SJCRH30 (cell line): Measurements from ENCODE around the gene BPTF. TPM values are rescaled to one million over a fixed set of nuclear protein-coding genes. Genes with fewer than 3 reads are reported as not detected.
"Not testable (repeated sequence)": the region's sequence is repeated elsewhere in the genome, so short reads cannot be mapped to it uniquely, and the experiment has no call there.

Source experiments
- DNase-seq, 2 experiments: peaks; one replicate each; pipeline ENCODE4 v3.0.0-alpha.2; 2015 to 2020
- H3K27ac ChIP-seq: fragments of 250-450 bp; sonication (Bioruptor Pico); 2 replicates; pipeline ENCODE4 v1.5.1; 2020; ENCODE audit warnings: mild to moderate bottlenecking, moderate library complexity
- H3K27me3 ChIP-seq: fragments of 250-450 bp; sonication (Bioruptor Pico); 2 replicates; pipeline ENCODE4 v1.5.1; 2020; ENCODE audit warnings: mild to moderate bottlenecking, moderate library complexity
- H3K36me3 ChIP-seq: fragments of 250-450 bp; sonication (Bioruptor Pico); 2 replicates; pipeline ENCODE4 v1.5.1; 2020; ENCODE audit warnings: mild to moderate bottlenecking, moderate library complexity
- H3K4me1 ChIP-seq: fragments of 250-450 bp; sonication (Bioruptor Pico); 2 replicates; pipeline ENCODE4 v1.5.1; 2020; ENCODE audit warnings: mild to moderate bottlenecking, moderate library complexity
- H3K4me3 ChIP-seq: fragments of 250-450 bp; sonication (Bioruptor Pico); 2 replicates; pipeline ENCODE4 v1.5.1; 2020; ENCODE audit warnings: mild to moderate bottlenecking, moderate library complexity
- H3K9me3 ChIP-seq: fragments of 250-450 bp; sonication (Bioruptor Pico); replicated peaks from 2 replicates; pipeline ENCODE4 v1.5.1; 2020; ENCODE audit warnings: mild to moderate bottlenecking, moderate library complexity
- total RNA-seq: library from RNA; depleted of rRNA; stranded (reverse); fragments of >200 nt; shearing (Covaris generic); gene quantifications from 2 replicates; pipeline ENCODE4 v1.2.3, GENCODE V29; 2014

The BPTF gene
- total RNA-seq, 1 experiment from 2014 or later = 60.7 TPM

DNA sequence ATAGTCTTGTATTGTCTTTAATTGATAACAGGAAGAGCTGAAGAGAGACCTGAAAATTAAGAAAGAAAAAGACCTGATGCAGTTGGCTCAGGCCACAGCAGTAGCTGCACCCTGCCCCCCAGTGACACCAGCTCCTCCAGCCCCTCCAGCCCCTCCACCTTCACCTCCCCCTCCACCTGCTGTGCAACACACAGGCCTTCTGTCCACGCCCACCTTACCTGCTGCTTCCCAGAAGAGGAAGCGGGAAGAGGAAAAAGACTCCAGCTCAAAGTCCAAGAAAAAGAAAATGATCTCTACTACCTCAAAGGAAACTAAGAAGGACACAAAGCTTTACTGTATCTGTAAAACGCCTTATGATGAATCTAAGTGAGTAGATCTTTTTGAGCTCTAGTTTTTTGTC lies 134.2 kb downstream of the BPTF start:
- Histone ChIP-seq H3K27me3 (no peaks in the 10 kb centered on the region), H3K27ac (no peak overlapping the region), H3K36me3 (peaks cover 10% of the 10 kb centered on the region), H3K4me3 (no peak overlapping the region), H3K9me3 (no peaks in the 10 kb centered on the region), H3K4me1 (no peaks in the 10 kb centered on the region)
- no peak for DNase-seq

DNA sequence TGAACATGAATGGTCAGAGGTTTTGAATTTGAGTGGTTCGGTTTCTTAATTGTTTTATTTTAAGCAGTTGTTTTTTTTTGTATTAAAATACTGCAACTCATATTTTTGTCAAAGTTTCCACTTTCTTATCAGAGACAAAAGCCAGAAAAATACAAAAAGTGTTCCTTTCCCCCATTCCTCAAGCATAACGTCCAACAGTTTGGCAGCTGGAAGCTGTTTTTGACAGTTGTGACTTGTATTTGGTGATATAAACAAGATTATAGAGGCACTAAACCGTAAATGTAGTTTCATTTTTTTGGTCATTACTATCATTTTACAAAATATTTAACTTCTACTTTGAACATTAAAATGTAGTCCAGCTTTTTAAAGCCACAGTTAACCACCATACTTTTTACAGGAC lies 135.0 kb downstream of the BPTF start:
- not testable (repeated sequence) for H3K9me3 ChIP-seq, H3K27me3 ChIP-seq, H3K4me1 ChIP-seq, DNase-seq, H3K4me3 ChIP-seq, H3K27ac ChIP-seq
- peaks cover 11% of the 10 kb centered on the region for H3K36me3 ChIP-seq

DNA sequence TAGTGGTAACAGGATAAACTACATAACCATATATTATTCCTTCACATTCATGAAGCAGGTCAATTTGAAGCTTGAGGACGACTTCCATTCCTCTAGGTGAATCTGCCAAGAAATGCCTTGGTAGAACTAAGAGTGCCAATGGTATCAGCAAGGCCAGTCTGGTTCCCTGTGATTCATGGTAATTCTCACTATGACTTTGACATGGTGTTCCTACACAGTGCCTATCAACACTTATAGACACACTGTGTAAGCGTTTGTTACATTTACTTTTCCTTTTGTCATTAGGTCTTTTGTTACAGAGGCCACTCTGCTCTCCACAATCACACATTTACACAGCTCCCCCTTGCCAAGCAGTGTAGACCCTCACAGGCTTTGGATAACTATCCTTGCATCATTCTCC lies 136.9 kb downstream of the BPTF start:
- not testable (repeated sequence) for DNase-seq, H3K4me1 ChIP-seq, H3K9me3 ChIP-seq, H3K4me3 ChIP-seq, H3K27ac ChIP-seq, H3K27me3 ChIP-seq
- peaks cover 22% of the 10 kb centered on the region for H3K36me3 ChIP-seq

DNA sequence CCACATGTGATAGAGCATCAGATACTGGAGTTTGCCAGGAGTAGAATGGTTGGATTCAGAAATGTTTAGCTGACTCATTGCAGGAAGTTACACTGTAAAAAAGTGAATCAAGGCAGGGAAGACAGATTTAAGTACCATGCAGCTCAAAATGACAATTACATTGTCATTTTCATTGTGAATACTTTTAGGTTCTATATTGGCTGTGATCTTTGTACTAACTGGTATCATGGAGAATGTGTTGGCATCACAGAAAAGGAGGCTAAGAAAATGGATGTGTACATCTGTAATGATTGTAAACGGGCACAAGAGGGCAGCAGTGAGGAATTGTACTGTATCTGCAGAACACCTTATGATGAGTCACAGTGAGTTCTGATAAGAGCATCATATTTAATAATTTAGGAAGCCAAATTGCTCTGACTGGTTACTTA lies 137.9 kb downstream of the BPTF start:
- not testable (repeated sequence) for H3K4me1 ChIP-seq, H3K9me3 ChIP-seq, H3K27me3 ChIP-seq, H3K4me3 ChIP-seq, H3K27ac ChIP-seq
- DNase-seq = peak; percentile 64 to 85
- H3K36me3 ChIP-seq = peaks cover 25% of the 10 kb centered on the region

DNA sequence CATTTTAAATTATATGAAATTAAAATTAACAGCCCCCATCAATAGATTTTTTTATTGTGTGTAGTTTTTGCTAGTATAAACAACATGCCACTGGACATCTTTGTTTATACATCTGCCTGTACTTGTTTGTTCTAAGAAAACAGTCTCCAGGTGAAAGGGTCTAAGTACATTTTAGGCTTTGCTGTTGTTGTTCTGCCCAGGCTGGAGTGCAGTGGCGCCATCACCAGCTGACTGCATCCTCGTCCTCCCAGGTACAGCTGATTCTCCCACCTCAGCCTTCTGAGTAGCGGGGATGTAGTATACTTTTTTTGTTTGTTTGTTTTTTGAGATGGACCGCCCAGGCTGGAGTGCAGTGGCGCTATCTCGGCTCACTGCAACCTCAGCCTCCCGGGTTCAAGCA lies 145.5 kb downstream of the BPTF start:
- peaks cover 18% of the 10 kb centered on the region for H3K36me3 ChIP-seq

DNA sequence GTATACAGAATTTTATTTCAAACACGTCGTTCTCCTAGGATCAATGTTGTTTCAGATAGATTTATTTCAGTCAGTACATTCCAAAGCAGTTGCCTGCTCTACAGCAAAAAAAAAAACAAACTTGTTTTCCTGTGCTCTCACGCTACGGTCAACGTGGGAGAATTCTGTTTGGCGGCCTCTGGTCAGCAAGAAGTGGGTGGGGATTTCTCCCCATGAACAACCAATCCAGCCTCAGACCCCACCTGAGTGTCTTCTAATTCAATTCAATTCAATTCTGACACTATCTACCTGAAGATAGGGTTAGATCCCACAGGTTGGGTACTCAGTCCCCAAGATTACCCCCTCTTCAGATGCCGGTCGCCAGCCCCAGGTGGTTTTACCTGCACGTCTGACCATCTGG lies 148.9 kb downstream of the BPTF start:
- Histone ChIP-seq H3K27ac (no peak overlapping the region), H3K36me3 (peaks cover 9% of the 10 kb centered on the region)

More for the DNA sequence above, 145.5 kb downstream of the BPTF start:
- Histone ChIP-seq H3K4me3 (no peak overlapping the region), H3K9me3 (no peaks in the 10 kb centered on the region), H3K4me1 (no peaks in the 10 kb centered on the region), H3K27ac (no peak overlapping the region), H3K27me3 (no peaks in the 10 kb centered on the region)
- no peak for DNase-seq

GRCh38 chr17:67974598-67975066 lies 149.3 kb downstream of the BPTF start:
- Histone ChIP-seq H3K27ac (no peak overlapping the region), H3K36me3 (peaks cover 9% of the 10 kb centered on the region), H3K4me1 (no peaks in the 10 kb centered on the region; the same call in 1 of the 2 replicates), H3K9me3 (no peaks in the 10 kb centered on the region), H3K27me3 (no peaks in the 10 kb centered on the region), H3K4me3 (no peak overlapping the region)
- DNase-seq = no peak

More for the DNA sequence above, 148.9 kb downstream of the BPTF start:
- Histone ChIP-seq H3K27me3 (no peaks in the 10 kb centered on the region), H3K4me1 (no peaks in the 10 kb centered on the region; the same call in 1 of the 2 replicates), H3K9me3 (no peaks in the 10 kb centered on the region), H3K4me3 (no peak overlapping the region)
- no peak for DNase-seq

DNA sequence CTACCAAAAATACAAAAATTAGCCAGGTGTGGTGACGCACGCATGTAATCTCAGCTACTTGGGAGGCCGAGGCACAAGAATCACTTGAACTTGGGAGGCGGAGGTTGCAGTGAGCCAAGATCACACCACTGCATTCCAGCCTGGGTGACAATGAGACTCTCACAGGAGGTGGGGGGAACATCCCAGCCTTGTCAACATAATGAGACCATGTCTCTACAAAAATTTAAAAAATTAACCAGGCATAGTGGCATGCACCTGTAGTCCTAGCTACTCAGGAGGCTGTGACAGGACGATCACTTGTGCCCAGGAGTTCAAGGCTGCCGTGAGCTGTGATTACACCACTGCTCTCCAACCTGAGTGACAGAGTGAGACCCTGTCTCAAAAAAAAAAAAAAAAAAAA lies 151.0 kb downstream of the BPTF start:
- not testable (repeated sequence) for H3K4me1 ChIP-seq, DNase-seq, H3K9me3 ChIP-seq, H3K36me3 ChIP-seq, H3K27me3 ChIP-seq, H3K27ac ChIP-seq, H3K4me3 ChIP-seq

DNA sequence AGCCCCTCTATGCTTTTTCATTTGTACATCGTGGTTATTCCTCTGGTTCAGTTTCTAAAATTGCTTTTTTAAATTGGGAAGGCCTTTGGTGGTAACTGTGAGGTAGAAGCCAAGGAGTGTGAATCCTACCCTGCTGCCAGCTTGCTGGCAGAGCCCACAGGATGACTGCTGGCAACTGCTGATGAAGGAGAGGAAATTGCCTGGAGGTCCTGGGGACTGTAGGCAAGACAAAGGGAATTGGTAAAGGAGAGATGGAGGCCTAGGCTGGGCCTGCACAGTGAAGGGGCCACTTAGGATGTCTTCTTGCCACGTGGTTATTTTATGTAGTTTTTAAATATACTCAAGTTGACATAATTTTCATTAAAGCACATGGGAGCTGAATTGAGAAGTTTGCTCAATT lies 155.2 kb downstream of the BPTF start:
- H3K4me1 ChIP-seq = no peaks in the 10 kb centered on the region; the same call in 1 of the 2 replicates
- DNase-seq = no peak
- no peak overlapping the region for H3K4me3 ChIP-seq
- peaks cover 4% of the 10 kb centered on the region for H3K36me3 ChIP-seq
- H3K27me3 ChIP-seq = no peaks in the 10 kb centered on the region
- H3K9me3 ChIP-seq = no peaks in the 10 kb centered on the region
- H3K27ac ChIP-seq = no peak overlapping the region

GRCh38 chr17:67980883-67981282 lies 155.6 kb downstream of the BPTF start:
- not testable (repeated sequence) for H3K27ac ChIP-seq, H3K9me3 ChIP-seq, H3K4me1 ChIP-seq, H3K36me3 ChIP-seq, DNase-seq, H3K27me3 ChIP-seq, H3K4me3 ChIP-seq

- Histone ChIP-seq H3K27ac (no peak overlapping the region), H3K4me3 (no peak overlapping the region), H3K4me1 (no peaks in the 10 kb centered on the region; the same call in 1 of the 2 replicates), H3K9me3 (no peaks in the 10 kb centered on the region), H3K27me3 (no peaks in the 10 kb centered on the region), H3K36me3 (peaks cover 1% of the 10 kb centered on the region; the same call in 1 of the 2 replicates)
- no peak for DNase-seq
Measured at GRCh38 chr17:67982034-67982640, 156.8 kb downstream of the BPTF start.

- Histone ChIP-seq H3K27ac (no peak overlapping the region), H3K27me3 (no peaks in the 10 kb centered on the region), H3K4me1 (no peaks in the 10 kb centered on the region; the same call in 1 of the 2 replicates), H3K4me3 (no peak overlapping the region), H3K36me3 (no peaks in the 10 kb centered on the region), H3K9me3 (no peaks in the 10 kb centered on the region)
- peak in 1 of 2 experiments; percentile 42 for DNase-seq
Measured at GRCh38 chr17:67982686-67983382, 157.5 kb downstream of the BPTF start.

DNA sequence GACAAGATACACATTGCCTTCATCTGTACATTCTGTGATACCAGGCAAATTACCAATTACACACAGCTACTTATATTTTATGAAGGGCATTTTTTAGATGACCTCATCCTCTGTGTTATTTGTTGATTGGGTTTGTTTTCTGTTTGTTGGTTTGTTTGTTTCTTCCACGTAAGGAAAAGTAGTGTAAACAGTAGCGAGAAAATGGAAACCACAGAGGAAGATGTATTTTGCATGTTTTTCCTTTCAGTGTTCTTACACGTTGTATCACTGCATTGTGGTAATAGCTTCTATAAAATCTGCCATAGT lies 158.0 kb downstream of the BPTF start:
- Histone ChIP-seq H3K36me3 (no peaks in the 10 kb centered on the region), H3K4me3 (no peak overlapping the region), H3K27ac (no peak overlapping the region), H3K4me1 (no peaks in the 10 kb centered on the region; the same call in 1 of the 2 replicates), H3K9me3 (no peaks in the 10 kb centered on the region), H3K27me3 (no peaks in the 10 kb centered on the region)
- DNase-seq = no peak

GRCh38 chr17:67990909-67991308 lies 165.6 kb downstream of the BPTF start:
- peak in 1 of 2 experiments; percentile 23 for DNase-seq
- no peak overlapping the region for H3K4me3 ChIP-seq
- H3K36me3 ChIP-seq = no peaks in the 10 kb centered on the region
- no peaks in the 10 kb centered on the region for H3K27me3 ChIP-seq
- H3K27ac ChIP-seq = no peak overlapping the region
- peaks cover 9% of the 10 kb centered on the region for H3K4me1 ChIP-seq
- H3K9me3 ChIP-seq = no peaks in the 10 kb centered on the region

DNA sequence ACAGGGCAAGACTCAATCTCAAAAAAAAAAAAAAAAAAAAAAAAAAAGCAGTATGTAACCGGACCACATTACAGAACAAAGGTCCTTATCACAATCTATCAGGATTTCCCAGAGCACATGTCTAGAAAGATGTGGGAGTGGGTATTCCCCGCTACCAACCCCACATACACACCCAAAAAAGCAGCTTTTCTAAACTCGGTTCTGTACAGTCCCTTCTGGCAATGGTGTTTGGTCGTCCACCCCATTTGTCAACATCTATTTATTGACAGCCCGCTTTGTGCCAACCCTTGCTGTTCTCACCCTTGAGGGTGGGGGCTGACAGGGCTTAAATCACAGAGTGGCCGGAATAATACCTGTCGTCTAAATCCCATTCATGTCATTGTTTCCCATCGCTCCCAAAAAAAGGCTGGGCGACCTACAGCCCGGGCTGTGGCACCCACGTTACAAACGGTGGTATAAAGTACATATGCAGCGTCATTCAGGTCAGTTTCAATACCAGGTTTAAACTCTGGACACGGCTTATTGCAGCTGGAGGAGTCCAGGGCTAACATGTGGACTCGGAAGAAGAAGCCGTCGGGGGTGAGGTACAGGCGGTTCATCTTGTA lies 167.3 kb downstream of the BPTF start:
- peak in 1 of 2 experiments; percentile 16 for DNase-seq
- peak overlapping the region; percentile 92 for H3K4me3 ChIP-seq
- no peaks in the 10 kb centered on the region for H3K27me3 ChIP-seq
- H3K36me3 ChIP-seq = no peaks in the 10 kb centered on the region
- H3K4me1 ChIP-seq = peaks cover 9% of the 10 kb centered on the region
- no peaks in the 10 kb centered on the region for H3K9me3 ChIP-seq
- H3K27ac ChIP-seq = peak overlapping the region; percentile 40; the same call in 1 of the 2 replicates
